HG03097 (cell line): ENCODE measurements around the gene L3MBTL4.
"Not testable (repeated sequence)": the region's sequence is repeated elsewhere in the genome, so short reads cannot be mapped to it uniquely, and the experiment has no call there.

Experiments
- ATAC-seq: cut with Tn5 transposase; IDR thresholded peaks from one replicate; pipeline ENCODE4 v1.9.1; 2021; ENCODE audit not compliant: unreplicated experiment, low FRiP score

L3MBTL4 gene

DNA sequence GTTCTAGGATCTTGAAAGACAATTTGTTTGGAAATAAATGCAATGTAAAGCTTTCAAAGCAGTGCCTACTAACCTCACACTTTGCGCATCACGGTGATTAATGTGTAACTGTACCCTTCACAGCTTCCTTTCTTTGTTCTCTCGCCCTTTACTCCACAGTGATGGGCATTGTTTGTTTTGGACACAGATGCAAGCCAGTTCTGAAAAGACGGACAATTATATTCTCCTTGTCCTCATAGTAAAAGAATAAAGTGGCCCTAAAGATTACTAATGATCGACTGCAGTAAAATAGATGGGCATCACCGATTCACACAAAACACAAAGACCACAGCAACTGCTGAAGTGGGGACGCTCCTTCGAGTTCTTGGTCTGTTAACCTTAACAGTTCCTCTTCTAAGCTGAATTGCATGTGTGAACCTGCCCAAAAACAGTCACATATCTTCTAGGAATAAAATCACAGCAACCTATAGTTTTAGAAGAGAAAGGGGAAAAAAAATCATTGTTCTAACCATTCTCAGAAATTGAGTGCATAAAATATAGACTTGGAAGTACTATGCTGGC, 7.7 kb downstream of the L3MBTL4 start:
- no peak for ATAC-seq

DNA sequence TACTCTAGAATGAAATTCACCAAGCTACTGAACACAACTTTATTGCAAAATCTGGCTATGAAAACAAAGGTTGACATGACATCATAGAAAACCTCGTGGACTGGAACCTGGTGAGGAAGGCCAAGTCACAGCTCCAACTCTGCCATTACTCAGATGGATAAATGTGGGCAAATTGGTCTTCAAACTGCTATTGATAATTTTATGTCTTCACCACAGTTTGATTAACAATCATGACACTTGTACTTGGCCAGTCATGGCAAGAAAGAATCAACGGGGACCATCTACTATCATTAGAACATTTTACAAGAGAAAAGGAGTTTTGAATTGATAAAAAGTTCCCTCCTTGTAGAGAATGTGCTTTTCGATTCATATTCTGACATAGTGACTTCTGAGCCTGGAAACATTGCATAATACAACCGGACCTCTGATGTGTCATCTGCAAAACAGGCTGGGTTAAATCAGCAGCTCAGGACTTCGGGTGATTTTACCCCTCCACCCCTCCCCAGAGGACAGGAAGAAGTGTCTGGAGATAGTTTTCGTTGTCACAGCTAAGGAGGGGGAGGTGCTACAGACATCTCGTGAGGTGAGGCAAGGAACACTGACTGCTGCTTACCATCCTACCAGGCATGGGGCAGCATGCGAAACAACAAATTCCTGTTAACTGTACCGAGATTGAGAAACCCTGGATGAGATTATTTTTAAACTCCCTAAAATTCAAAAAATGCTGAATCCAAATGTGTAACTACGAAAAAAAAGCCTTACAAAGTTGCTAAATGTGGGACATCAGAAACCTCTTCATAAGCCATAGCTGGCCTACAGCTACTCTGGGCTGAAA, 8.4 kb downstream of the L3MBTL4 start:
- ATAC-seq, result no peak

DNA sequence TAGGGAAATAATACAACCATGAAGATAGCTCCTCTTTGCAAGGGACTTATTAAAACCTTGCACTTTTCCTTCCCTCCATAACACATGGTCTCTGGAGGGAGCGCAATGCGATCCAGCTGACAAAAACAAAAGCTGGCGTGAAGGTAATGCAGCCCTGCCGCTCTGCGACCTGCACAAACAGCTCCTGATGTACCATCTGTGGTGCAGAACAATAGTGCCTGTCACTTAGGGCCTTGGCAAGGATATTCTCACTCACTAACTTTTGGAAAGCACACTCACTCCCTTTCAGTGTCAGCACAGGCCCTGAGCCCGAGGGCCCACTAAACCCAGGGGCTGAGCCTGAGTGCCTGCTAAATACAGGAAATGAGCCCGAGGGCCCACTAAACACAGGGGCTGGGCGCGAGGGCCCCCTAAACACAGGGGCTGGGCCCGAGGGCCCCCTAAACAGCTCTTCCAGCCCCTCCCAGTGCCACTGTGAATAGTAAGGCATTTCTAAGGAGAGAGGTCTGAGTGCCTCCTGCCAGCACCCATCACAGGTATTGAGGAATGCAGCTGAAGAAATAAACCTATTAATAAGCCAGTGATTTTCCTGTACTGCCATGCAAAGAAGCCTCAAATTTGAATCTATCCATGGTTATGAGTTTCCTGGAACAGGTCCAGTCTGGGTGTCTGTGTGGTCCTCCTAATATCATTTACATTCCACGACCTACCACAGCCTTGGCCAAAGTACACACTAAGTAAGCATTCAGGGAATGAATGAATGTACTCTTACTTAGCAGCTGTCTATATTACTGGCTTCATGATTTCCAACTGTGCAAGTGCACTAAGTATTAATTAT, 9.3 kb downstream of the L3MBTL4 start:
- ATAC-seq, result no peak

DNA sequence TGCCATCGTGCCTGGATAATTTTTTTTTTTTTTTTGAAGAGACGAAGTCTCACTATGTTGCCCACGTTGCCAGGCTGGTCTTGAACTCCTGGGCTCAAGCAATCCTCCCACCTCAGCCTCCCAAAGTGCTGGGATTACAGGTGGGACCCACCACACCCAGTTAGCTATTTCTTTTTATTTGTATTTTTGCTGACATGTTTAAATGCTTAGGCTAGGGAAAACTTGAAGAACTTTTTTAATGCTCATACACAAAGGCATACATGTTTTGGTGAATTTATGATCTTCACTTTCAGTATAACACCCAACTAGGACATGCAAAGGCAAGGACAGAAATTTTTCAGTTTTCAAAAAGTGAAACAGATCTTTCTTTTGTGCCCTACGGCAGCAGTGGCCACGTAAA, 9.9 kb downstream of the L3MBTL4 start:
- ATAC-seq, result no peak

DNA sequence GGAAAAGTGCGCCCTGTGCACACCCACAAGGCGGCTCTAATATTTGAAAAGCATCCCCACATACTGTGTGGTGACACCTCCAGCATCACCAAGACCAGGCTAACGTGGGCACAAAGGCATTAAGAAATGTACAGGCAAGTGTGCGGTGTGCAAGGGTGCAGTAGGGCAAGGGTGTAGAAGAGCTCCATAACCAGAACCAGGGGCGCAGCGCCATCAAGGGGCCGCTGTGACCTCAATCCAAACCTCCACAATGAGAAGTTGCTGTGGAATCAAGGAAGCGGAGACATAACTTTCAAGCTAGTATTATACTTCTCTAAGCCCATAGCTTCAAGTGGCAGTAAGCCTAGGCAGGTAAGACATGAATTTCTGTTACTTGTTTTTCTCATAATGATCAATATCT, 13.0 kb downstream of the L3MBTL4 start:
- ATAC-seq, result no peak

GRCh38 chr18:6399776-6400175, 14.9 kb downstream of the L3MBTL4 start:
- no peak for ATAC-seq

DNA sequence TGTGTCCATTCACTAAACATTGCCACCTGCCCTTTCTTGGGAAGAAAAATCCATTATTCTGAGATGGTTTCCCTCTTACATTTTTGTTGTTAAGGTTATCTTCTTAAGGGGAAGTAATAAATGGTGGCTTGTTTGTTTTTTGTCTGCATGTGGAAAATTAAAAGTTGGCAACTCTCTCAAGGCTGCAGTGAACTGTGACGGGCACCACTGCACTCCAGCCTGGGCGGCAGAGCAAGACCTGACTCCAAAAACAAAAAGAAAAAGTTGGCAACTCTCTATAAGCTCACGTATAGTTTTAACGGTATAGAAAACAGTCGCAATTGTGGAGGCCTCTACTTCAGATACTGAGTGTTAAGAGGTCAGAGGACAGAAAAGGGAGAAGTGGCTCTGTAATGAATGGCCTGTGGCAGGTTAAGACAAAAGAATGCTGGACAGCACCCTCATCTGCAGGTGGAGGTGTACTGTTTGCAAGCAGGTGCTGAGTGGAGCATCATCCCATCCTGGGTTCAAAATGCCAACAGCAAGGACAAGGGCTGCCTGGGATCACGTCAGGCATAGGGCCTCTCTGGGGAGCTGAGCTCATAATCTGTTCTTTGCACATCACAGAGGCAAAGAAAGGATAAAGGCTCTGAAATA, 16.7 kb downstream of the L3MBTL4 start:
- ATAC-seq, result no peak

- ATAC-seq, result no peak
These were observed 17.9 kb downstream of the L3MBTL4 start for GRCh38 chr18:6396847-6397246.

DNA sequence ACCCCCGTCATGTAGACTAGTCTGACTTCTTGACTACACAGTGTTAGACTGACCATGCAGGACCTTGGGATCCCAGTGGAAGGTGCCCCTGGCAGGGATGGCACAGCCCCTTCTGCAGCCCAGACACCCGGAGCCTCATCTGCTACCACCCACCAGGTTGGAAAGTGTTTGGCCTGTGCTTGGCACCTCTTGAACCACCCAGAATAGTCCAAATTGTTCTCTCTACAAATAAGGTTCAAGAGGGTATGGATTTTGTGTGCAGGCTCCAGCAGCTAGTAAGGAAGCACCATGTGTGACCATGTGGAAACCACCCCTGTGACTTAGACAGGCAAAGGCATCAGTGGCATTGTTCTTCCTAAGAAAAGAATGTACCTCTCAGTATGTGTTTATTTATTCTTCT, 18.4 kb downstream of the L3MBTL4 start:
- ATAC-seq, result no peak

DNA sequence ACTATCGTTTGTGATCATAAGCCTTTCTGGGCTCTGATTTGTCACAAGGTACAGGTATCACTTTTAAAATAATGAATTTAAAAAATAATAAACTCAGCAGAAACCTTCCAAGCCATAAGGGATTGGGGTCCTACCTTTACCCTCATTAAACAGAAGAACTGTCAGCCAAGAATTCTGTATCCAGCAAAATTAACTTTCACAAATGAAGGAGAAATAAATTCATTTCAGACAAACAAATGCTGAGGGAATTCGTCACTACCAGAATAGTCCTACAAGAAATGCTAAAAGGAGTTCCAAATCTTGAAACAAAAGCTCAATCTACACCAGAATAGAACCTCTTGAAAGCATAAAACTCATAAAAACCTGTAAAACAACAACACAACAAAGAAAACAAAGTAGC, 25.7 kb downstream of the L3MBTL4 start:
- ATAC-seq, result no peak

GRCh38 chr18:6382963-6383362, 31.7 kb downstream of the L3MBTL4 start:
- no peak for ATAC-seq

DNA sequence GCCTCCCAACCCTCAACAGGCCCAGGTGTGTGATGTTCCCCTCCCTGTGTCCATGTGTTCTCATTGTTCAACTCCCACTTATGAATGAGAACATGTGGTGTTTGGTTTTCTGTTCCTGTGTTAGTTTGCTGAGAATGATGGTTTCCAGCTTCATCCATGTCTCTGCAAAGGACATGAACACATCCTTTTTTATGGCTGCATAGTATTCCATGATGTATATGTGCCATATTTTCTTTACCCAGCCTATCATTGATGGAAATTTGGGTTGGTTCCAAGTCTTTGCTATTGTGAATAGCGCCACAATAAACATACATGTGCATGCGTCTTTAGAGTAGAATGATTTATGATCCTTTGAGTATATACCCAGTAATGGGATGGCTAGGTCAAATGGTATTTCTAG, 37.2 kb downstream of the L3MBTL4 start:
- ATAC-seq, result not testable (repeated sequence)

DNA sequence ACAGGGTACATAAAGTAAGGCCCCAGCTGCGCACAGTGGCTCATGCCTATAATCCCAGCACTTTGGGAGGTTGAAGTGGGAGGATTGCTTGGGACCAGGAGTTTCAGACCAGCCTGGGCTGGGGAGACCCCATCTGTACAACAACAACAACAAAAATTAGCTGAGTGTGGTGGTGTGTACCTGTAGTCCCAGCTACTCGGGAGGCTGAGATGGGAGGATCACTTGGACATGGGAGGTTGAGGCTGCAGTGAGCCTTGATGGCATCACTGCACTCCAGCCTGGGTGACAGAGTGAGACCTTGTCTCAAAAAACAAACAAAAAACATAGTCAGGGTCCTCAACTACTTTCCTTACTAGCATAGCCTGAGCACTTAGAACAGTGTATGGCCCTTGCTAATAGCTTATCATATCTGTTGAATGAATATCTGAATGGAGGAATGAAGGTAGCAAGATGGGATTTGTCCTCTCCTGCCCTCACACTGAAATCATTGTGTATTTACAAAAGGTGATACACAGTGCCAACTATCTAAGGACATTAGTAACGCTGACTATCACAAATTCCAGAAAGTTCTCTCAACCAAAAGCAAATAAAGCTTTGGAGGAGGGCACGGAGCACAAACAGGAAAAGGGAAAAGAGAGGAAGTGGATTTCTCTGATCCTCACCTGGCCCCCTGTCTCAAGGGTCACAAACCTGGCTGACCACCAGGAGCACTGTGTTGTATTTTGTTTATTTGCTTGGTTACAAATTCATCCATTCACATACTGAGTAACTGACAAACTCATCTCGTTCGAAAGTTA, 38.1 kb downstream of the L3MBTL4 start:
- no peak for ATAC-seq

GRCh38 chr18:6374935-6375529, 39.7 kb downstream of the L3MBTL4 start:
- no peak for ATAC-seq

- ATAC-seq, result no peak
These were observed 40.4 kb downstream of the L3MBTL4 start for GRCh38 chr18:6374340-6374739.

DNA sequence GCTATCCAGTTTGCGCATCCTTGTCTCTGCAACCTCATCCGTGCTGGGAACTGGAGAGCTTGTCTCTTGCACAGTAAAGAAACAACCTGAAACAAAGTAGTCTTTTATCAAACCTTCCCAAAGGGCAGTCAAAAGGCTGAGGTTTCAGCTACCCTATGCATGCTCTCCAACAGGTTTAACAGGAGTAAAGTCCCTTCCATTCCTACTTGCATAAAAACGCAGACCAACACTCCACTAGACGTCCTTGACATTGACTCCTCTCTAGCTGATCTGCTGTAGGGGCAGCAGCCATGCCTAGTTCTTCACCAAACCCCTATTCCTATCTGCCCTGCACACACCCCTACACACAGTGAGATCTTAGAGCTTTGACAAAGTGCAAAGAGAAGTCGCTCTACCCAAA, 41.5 kb downstream of the L3MBTL4 start:
- no peak for ATAC-seq

GRCh38 chr18:6370886-6371635, 43.6 kb downstream of the L3MBTL4 start:
- ATAC-seq, result no peak

DNA sequence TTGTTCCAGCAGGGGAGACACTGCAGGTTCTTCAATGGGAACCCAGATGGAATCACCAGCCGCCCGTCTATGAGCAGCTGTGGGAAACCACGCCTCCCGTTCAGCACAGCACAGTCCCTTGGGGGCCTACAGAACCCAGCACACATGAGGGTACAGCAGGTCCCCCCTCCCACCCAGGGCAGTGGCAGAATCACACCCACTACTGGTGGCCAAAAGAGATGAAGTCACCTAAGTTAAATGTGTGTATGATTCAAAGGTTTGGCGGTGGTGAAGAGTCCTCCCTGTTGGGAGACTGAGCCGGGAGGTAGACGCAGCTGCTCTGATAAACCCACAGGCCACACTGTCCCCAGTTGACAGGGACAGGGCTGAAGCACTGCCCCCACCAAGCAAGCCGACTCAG, 44.3 kb downstream of the L3MBTL4 start:
- ATAC-seq, result no peak

- no peak for ATAC-seq
These were observed 46.7 kb downstream of the L3MBTL4 start for GRCh38 chr18:6368017-6368416.
